Measurements from ENCODE around the gene RAB3IP.

- no peak for TF ChIP-seq POLR2A (IDR thresholded peaks at IDR 0.05; ENCODE audit: low read depth, low read length)
- TF ChIP-seq POLR2AphosphoS5 (IDR thresholded peaks at IDR 0.05; ENCODE audit: low read depth, low read length) = no peak
- no peak for TF ChIP-seq TAF1 (IDR thresholded peaks at IDR 0.05; ENCODE audit: borderline replicate concordance, low read depth, low read length)
These were observed 41.3 kb downstream of the RAB3IP start for GRCh38 chr12:69779928-69780327.

Data from GM12892 (cell line).